DMS79 (cell line): Measurements from ENCODE around the gene RRAS2.
"Not testable (repeated sequence)": the region's sequence is repeated elsewhere in the genome, so short reads cannot be mapped to it uniquely, and the experiment has no call there.

Experiments used
- DNase-seq: peaks from one replicate; lab custom pipeline; 2025; lab: John Stamatoyannopoulos, UW

Gene RRAS2

GRCh38 chr11:14255238-14255534, 103.8 kb downstream of the RRAS2 start:
- no peak for DNase-seq

DNA sequence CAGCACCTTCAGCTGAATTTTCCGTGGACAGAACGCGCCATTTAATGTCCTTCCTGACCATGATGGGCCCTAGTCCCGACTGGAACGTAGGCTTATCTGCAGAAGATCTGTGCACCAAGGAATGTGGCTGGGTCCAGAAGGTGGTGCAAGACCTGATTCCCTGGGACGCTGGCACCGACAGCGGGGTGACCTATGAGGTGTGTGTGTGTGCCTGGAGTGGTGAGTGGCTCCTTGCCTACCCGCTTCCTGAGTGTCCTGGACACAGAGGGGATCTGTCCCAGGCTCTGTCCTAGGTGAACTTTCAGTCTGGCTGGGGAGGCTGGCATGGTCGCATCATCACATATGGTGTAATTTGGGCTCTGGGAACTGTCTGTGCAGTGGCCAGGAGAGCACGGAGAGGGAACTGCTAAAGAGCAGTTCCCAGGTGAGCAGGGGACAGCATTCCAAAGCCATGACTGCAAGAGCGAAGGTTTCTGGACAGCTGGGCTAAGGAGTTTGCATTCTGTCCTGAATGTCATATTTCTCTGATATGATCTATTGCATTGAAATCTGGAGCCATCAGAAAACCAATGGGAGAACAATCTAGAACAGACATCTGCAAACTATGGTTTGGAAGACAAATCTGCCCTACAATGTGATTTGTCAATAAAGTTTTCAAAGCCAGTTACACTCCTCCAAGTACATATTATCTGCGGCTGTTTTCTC, 104.3 kb downstream of the RRAS2 start:
- DNase-seq, result no peak

- no peak for DNase-seq
Observed at GRCh38 chr11:14253840-14254239, 105.1 kb downstream of the RRAS2 start.

DNA sequence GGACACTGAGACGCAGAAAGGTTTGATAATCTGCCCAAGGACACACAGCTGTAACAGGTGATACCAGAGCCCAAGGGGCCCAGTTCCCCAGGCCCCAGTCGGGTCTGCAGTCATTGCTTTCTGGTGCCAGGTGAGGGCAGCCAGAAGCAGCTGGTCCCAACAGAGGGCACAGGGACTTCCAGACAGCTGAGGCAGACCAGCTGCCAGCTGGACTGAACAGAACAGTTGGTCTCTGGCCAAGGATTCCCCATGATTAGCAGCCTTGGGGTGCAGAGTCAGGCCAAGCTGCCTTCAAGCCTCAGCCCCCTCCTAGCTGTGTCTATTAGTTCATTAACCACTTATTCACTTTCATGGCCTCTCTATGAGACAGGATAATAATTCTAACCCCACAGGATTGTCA, 105.6 kb downstream of the RRAS2 start:
- no peak for DNase-seq

DNA sequence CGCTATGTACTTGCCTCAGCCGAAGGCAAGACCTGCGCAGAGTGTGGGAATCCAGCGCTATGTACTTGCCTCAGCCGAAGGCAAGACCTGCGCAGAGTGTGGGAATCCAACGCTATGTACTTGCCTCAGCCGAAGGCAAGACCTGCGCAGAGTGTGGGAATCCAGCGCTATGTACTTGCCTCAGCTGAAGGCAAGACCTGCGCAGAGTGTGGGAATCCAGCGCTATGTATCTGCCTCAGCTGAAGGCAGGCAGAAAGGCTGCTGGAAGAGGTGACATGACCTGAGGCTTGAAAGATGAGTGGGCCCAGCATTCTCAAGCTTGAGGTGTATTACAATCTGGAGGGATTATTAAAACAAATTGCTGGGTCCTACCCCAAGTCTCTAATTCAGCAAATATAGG, 106.5 kb downstream of the RRAS2 start:
- DNase-seq, result not testable (repeated sequence)

- no peak for DNase-seq
Observed at GRCh38 chr11:14251754-14252153, 107.2 kb downstream of the RRAS2 start.

DNA sequence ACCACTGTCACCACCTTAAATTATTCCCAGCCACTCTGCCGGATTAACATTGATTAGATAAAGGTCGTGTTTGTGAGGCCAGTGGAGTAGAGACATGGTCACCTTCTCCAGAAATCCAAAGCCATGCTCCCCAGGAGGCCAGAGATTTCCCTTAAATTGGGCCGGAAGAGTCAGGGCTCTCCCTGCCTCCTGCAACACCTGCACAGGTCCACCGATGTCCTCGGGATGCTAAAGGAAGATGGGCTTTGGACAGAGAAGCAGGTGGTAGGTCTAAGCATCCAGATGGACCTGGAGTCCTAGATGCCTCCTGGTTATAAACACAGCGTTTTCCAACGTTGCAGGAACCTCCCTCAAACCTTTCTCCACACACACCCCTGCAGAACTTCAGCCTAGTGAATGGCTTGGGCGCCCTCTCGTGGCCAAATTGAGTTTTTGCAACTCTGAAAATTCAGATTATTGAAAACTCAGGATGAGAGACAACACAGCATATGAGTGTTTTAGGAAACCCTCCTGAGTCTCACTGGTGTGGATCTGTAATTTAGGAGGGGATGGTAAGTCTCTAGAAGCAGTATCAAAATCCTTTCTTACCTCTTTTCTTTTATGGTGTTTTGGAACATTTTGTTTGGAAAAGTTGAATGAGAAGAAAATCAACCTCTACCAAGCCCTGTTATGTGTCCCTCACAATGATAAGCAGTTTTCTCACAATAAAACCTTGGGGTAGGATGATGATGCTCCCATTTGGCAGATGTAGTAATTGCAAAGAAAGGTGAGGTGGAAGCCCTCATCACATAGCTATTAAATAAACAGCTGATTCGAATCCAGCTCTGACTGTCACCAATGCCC, 109.6 kb downstream of the RRAS2 start:
- peak; percentile 19 for DNase-seq

- no peak for DNase-seq
Observed at GRCh38 chr11:14248580-14248981, 110.4 kb downstream of the RRAS2 start.

DNA sequence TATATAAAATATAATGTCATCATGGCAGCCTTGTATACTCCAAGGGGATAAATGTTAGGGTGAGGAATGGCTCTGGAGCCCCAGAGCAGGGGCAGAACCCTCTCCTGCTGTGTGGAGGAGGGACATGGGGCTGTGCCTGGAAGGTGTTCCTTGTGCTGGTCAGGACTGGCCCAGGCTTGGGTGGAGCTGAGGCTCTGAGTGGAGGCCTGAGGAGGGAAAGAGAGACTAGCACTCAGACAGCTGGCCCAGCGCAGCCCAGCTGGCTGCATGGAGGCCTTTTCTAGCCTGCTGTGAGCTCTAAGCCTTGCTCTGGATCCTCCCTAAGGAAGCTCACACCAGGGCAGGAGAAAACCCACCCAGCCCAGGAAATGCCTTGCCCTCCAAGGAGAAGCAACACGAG, 113.5 kb downstream of the RRAS2 start:
- no peak for DNase-seq

- DNase-seq, result no peak
Observed at GRCh38 chr11:14244926-14245325, 114.1 kb downstream of the RRAS2 start.

DNA sequence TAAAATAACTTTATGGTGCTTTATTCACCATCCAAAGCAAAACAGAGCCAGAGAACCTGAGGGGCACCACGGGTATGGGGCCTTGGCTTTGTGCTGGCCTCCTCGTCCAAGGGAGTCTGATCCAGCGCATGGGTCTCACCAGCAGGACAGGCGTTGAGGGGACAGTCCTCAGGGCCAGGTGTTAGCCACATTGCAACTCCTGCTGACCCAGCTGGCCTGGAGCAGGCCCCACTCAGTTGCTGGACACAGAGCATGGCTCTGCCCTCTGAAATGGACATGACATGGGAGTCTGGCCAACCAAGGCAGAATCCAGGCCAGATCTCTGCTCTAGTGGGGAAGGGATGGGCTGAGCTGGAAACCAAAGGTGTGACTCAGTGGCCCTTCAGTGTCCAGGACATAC, 116.2 kb downstream of the RRAS2 start:
- no peak for DNase-seq

DNA sequence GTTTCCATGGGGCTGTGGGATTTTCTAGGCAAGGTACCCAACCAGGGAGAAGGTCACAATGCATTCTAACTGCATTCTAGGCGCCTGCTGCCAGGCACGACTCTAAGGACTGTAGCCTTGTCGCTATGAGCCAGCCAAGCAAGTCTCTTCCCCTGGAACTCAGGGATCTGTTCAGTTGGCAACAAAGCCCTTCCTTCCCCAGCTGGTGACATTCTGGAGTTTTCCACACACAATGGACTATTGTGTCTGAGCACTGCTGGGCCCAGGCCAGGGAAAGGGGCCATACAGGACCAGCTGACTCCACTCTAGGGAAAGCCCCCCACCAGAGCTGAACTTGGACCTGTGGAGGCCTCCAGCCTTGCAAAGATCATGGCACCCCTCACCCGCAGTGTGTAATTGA, 116.8 kb downstream of the RRAS2 start:
- no peak for DNase-seq

DNA sequence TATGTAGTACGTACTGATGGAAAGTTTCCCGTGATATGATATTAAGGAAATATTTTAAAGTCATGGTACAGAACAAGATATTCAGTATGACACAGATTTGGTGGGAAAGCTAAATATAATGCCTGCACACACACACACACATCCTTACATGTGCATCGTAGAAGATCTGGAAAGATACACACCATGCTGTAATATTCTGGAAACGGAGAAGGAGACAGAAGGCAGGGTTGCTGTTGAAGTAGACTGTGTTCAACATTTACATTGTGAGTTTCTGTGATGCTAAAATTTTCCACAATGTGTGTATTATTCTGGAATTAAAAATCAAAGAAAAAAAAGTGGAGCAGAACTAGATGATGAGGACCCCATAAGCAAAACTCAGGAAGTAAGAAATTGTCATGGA, 118.0 kb downstream of the RRAS2 start:
- no peak for DNase-seq

GRCh38 chr11:14240221-14240620, 118.8 kb downstream of the RRAS2 start:
- DNase-seq, result no peak

DNA sequence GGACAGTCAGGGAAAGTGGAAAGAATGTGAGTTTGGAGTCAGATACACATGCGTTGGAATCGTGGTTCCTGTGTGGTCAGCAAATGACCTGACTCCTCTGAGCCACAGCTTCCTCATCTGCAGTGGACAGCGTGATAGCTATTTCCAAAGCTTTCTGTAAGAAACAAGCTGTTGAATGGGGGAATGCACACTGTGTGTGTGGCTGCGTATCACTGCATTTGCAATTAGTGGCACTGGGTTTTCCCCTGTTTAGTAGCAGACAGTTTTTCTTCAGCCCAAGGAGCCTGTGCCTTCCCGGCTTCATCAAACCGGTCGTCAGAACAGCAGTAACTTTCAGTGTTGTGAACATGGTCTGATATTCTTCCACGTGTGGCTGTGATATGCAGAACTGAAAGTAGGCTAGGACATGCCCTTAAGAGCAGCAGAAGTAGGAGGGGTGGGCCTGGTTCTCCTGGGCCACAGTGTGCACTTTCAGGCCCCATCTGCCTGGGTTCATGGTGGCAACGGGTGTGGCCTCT, 121.5 kb downstream of the RRAS2 start:
- no peak for DNase-seq

DNA sequence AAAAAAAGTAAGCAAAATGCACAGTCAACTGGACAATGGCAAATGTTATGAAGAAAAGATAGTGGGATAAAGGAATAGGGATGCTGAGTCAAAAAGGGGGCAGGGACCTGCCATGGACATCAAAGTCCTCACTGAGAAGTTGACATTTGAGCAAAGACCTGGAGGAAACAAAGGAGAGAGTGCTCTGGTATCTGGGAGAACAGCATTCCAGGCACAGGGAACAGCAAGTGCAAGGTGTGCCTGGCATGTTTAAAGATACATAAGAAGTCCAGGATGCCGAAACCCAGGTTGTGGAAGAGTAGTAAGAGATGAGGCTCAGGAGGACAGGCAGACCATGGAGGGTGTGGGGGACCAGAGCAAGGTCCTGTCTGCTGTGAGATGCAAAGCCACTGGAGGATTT, 123.3 kb downstream of the RRAS2 start:
- DNase-seq, result no peak

DNA sequence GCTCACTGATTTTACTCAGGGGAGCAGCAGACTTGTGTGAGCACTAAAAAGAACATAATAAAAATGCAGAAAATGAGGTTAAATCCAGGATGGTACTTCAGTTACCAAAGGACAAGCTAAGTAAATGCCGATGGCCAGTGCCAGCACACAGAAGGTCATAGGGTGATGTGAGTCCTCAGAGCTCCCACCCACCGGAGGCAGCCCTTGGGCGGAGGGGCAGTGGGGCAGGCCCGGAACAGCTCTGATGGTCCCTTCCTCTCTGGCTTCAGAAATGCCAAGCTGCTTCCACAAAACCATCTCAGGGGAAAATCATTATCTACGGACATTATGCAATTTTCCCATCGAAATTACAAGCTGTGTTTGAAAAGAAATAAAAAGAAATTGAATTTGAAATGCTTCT, 124.5 kb downstream of the RRAS2 start:
- no peak for DNase-seq

GRCh38 chr11:14232652-14233051, 126.3 kb downstream of the RRAS2 start:
- DNase-seq, result no peak

DNA sequence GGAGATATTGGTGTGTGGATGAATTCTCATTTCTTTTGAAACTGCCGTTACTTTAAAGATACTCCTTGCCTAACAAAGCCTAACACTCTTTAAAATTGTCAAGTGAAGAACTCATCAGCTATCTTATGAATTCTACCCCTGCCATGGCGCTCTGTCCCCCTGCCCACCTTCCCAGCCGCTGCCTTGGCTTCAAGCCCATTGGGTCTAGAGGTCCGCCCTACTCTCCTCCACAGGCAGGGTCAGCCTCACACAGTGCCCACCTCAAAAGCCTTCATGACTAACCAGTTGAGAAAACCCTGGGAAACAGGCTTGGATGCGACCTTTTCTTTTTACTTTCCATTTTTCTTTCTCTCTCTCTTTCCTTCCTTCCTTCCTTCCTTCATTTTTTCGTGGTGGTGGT, 128.6 kb downstream of the RRAS2 start:
- DNase-seq, result no peak

- DNase-seq, result no peak
Observed at GRCh38 chr11:14229472-14229871, 129.5 kb downstream of the RRAS2 start.

DNA sequence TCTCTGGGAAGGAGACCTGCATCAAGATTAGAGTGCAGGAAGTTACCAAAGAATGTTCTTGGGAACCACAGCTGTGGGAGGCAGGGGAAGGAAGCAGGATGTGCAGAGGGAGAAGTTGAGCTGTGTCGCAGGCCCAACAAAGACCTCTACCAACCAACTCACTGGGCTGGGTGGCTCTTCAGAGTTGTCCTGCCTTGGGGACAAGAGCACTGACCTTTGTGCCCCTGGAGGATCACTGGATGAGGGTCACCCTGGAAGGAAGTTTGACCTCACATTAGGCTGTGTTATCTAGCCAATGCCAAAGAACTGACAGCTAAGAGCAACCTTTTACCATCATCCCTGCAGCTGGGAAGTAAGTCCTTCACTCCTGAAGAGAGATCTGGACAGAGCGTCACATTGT, 130.6 kb downstream of the RRAS2 start:
- no peak for DNase-seq
